Sigmoid colon (tissue), 4 donors: ENCODE results near the gene CCL25.

Experiments used
- CTCF ChIP-seq, 4 experiments: fragments of 450-650 bp in 3 of 4; fragments of 200-600 bp in 1 of 4; IDR thresholded peaks; one replicate each; pipeline ENCODE4 v1.5.1; 2016 to 2019; ENCODE audit warnings: antibody characterized with exemption in 4 of 4, mild to moderate bottlenecking in 3 of 4, moderate library complexity in 2 of 4
- EP300 ChIP-seq, 4 donors: sonication (generic); formaldehyde crosslinking; IDR thresholded peaks; one replicate each; pipeline ENCODE4 v1.6.1; 2017; ENCODE audit warnings: antibody characterized with exemption in 4 of 4
- POLR2A ChIP-seq, 2 donors: fragments of 450-650 bp; IDR thresholded peaks; one replicate each; pipeline ENCODE4 v1.6.1; 2016; ENCODE audit warnings: antibody characterized with exemption in 2 of 2, mild to moderate bottlenecking in 2 of 2, moderate library complexity in 2 of 2
- POLR2AphosphoS5 ChIP-seq, 4 donors: sonication (generic); formaldehyde crosslinking; IDR thresholded peaks; one replicate each; pipeline ENCODE4 v1.6.1; 2017; ENCODE audit warnings: antibody characterized with exemption in 4 of 4

- no peak for TF ChIP-seq CTCF (IDR thresholded peaks at IDR 0.05)
- no peak for TF ChIP-seq POLR2A (IDR thresholded peaks at IDR 0.05)
- TF ChIP-seq POLR2AphosphoS5 (IDR thresholded peaks at IDR 0.05): no peak
- TF ChIP-seq EP300 (IDR thresholded peaks at IDR 0.05): no peak
These were observed 27.2 kb upstream of the CCL25 start for GRCh38 chr19:8025316-8025715.
